NCI-H2171 treated with DMSO at 0.1 percent for 48 hours (cell line): ENCODE results near the gene LSM4.

ENCODE experiments used
- DNase-seq: peaks from one replicate; lab custom pipeline; 2025; lab: John Stamatoyannopoulos, UW

LSM4 gene

DNA sequence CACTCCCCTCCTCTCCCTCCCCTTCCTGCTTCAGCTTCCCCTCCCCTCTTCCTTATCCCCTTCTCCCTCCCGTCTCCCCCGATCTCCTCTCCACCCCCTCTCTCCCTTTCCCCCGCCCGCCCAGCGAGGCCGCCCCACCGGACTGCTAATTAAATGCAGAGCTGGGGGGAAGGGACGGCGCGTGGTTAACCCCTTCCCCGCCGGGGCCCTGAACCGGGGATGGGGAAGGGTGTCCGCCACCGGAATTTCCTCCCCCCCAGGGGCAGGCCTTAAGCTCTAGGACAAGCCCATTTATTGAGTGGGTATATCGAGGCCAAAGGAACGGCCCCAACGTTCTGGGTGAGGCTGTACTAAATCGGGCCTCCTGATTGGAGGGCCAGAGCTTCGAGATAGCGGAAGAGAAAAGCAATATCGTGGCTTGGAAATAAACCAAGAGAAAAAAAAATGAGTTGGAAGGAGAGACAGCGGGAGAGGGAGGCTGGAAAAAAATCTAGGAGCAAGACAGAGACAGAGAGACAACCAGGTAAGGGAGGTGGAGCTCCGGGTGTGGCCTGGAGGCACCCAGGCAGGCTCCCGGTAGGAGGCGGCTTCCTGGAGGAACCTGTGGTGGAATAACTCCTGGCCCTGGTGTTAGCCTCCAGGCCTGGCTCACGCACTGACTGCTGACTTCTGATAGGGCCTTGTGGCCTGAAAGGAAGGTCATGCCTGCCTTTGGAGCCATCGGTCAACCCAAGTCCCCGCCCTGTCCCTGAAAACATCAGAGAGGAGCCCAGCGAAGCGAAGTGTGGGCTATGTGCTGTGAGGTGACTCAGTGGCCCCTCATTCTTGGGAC is 29.9 kb downstream of the LSM4 start:
- peak; percentile 51 for DNase-seq

GRCh38 chr19:18292462-18292809 is 30.4 kb downstream of the LSM4 start:
- DNase-seq, result no peak

DNA sequence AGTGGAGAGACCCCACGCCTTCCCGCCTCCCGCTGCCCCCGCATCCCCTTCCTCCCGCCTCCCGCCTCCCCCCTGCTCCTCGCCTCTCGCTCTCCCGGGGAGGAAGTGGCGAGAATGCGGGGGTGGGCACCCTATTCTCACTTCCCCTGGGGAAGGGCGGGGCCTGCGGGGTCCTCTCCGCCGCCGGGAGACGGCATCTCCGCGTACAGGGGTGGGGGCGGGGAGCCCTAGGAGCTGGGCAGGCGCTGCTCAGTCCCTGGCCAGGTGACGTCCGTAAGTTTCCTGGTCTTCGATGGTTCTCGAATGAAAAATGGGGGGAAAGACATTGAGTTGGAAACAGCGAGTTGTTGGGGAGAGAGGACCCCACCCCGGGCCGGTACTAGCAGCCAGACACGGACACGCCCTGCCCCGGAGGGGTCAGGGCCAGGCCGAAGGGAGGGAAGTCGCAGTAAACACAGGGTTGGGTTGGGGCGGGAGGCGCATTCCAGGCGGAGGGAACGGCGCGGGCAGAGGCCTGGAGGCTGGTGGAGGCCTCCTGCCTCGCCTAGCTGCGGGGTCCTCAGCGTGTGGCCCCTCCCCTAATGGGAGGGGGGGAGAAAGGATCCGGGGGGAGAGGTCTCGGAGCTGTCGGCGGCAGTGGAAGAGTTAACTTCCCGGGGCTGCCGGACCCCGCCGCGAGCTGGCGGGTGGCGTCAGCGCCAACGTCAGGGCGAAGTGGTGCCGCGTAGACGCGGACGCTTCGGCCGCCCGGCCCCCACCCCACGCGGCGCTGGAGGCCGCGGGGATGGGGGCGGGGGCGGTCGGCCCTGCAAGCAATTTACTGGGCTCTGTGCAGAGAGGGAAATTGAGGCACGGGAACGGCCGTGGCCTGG is 31.1 kb downstream of the LSM4 start:
- no peak for DNase-seq

DNA sequence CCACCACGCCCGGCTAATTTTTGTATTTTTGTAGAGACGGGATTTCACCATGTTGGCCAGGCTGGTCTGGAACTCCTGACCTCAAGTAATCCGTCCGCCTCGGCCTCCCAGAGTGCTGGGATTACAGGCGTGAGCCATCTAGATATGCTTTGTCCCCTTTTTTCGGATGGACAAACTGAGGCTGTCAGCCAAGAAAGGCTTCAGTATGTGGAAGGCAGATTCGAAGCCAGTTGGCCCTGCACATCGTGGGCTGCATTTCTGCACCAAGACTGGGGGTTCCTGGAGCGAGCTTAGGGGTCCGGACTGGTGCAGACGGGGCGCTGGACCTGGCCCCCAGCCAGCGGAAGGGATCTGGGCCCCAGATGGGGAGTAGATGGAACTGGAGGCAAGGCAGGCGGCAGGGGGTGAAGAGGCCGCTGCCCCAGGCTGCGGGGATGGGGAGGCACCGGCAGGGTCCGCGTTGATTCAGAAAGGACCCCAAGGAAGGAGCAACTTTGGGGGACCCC is 31.8 kb downstream of the LSM4 start:
- no peak for DNase-seq

DNA sequence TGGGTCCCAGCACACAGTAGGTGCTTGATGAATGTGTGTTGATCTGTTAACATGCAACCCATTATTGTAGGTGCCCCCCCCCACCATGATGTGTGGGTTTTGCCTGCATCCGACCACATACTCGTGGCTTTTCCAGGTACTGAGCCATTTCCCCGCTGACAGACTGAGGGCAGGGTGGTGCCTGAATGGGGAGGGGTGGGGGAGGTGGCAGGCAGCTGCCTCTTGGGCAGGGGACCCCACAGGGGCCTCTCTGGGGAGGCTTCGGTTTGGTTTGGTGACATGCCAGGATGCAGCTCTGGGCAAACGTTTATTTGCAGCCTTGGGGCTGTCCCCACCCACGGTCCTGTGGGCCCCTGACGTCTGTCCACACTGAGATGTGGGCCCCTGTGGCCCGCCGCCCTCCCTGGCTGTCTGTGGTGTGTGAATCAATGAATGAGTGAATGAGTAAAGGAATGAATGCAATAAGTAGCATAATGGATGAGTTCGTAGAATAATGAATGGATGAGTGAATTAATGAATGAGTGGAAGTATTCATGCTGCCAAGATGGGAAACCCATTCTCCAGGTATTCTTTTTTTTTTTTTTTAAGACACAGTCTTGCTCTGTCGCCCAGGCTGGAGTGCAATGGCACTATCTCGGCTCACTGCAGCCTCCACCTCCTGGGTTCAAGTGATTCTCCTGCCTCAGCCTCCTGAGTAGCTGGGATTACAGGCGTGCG is 32.4 kb downstream of the LSM4 start:
- DNase-seq, result no peak

DNA sequence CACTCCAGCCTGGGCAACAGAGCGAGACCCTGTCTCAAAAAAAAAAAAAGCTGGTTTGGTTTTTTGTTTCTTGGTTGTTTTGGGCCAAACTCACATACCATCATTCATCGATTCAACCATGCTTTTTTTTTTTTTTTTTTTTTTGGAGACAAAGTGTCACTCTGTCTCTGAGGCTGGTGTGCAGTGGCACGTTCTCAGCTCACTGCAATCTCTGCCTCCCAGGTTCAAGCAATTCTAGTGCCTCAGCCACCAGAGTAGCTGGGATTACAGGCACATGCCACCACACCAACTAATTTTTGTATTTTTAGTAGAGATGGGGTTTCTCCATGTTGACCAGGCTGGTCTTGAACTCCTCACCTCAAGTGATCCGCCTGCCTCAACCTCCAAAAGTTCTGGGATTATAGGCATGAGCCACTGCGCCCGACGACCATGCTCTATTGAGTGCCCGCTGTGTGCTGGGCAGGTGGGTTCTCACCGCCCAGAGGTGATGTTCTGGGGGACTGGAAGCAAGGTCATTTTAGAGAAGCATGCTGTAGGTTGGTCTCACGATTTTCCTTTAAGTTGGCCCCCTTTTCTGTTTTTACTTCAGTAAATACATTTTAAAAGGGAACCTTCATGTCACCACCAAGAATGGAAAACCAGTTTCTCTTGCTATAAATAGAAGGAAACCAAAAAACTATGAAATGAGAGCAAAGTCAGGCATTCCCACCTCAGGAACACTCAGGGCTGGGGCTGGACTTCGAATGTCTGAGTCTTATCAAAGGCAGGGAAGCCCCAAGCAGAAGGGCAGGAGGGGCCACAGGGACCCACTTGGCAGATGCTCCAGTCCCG is 33.2 kb downstream of the LSM4 start:
- no peak for DNase-seq

DNA sequence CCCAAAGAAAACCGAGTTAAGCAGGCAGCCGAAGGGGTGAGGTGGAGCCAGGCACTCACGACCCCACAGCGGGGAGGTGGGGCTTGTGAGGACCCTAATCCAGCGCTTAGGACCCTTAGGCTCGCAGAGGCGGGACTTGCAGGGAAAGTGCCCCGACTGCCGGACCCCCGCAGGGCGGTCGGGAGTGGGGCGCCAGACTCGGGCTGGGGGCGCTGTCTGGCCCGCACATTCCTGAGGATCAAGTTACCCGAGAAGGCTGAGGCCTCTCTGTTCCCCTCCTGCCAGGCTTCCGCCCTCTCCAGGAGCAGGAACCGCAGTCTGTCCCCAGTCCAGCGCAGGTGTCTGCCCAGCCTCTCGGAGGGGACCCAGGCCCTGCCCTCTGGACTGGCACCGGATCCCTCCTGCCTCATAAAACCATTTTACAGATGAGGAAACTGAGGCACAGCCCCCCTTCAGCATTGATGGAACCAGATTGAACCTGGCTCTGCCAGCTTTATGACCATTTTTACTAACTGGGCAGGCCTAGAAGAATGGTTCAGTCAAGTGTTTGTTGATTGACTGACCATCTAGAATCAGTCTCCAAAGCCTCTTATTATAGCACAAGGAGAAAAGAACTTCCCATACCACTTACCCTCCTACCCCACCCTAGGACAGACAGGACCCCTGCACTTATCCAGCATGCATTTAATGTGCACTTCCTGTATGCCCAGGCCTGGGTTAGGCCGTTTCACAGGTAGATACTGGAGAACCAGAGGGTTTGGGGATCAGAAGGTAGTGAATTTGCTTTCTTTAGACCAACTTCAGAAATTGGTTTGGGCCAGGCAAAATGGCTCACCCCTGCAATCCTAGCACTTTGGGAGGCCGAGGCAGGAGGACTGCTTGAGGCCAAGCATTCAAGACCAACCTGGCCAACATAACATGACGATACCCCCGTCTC is 34.8 kb downstream of the LSM4 start:
- no peak for DNase-seq

GRCh38 chr19:18286973-18287635 is 35.8 kb downstream of the LSM4 start:
- no peak for DNase-seq

- no peak for DNase-seq
Observed at GRCh38 chr19:18284712-18285360, 38.0 kb downstream of the LSM4 start.

GRCh38 chr19:18283338-18283737 is 39.5 kb downstream of the LSM4 start:
- DNase-seq, result no peak

- no peak for DNase-seq
Observed at GRCh38 chr19:18282788-18283141, 40.1 kb downstream of the LSM4 start.

GRCh38 chr19:18282021-18282787 is 40.7 kb downstream of the LSM4 start:
- no peak for DNase-seq

DNA sequence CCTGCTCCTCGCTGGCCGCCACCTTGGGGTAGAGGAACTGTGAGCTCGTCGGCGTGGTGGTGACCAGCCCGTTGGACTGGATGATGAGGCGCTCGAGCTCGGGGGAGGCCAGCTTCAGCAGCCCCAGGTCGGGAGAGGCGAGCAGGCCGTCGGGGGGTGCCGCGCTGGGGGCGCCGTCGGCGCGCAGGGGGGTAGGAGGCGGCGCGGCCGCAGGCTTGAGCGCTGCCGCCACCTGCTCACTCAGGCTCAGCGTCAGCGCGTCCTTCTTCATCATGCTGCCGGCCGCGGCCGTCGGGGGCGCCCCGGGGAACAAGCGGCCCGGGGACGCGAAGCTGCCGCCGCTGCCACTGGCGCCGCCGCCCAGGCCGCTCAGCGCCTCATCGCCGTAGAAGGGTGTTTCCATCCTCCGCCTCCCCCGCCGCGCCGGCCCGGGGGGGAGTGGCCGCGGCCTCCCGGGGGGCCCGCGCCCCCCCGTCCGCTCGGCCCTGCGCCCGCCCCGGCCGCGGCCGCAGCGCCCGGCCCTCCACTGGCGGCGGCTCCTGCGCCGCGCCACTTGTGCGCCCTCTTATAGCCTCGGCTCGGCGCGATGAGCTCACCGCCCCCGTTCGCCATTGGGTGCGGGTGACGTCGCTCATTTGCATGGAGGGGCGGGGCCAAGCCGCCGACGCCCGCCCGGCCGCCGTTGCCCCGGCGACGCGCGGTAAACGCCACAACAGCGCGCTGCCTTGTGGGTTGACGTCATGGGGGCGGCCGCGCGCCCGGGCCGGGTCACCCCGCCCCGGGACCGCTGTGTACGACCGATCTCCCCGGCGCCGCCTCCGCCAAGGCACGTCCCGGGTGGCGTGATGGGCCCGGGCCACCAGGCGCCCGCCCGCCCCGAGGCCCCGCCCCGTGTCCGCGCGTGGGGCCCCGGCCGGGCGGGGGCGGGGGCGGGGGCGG is 41.5 kb downstream of the LSM4 start, which contains the start of gene JUND:
Gene JUND (minus strand): TSS at position 541 of the 939 bp plus-strand sequence. CDS start 138 bp downstream, at position 403.
- DNase-seq, result peak; percentile 96

- peak; percentile 93 for DNase-seq
Observed at GRCh38 chr19:18280247-18281081, 42.4 kb downstream of the LSM4 start.

DNA sequence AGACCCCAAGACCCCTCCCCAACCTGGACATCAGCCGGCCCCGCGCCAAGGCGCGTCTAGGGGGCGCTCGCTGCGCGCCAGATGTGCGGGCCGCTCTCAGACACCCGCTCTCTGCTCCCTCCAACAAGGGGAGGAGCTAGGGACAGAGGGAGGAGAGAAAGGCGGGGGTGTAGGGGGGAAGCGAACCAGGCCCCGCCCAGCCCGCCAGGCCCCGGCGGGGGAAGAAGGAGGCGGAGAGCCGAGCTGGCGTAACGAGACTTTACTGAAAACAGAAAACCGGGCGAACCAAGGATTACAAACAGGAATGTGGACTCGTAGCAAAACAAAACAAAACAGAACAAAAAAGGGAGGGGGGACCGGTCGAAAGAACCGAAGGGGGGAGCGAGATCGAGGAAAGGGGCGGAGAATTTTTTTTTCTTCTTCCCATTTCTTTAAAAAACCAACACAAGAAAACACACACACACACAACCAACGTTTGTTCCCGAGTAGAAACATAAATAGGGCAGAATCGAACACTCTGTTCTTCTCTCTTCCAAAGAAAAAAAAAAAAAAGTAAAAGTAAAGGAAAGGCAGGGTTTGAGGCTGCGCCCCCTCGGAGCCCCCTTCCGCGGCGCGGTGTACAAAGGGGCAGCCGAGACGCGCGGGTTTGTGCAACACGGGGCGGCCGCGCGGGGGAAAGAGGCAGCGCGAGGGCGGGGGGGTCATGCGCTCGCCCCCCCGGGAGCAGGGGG is 43.2 kb downstream of the LSM4 start:
- DNase-seq, result peak; percentile 91

GRCh38 chr19:18279266-18279515 is 43.7 kb downstream of the LSM4 start:
- DNase-seq, result no peak
